Stimulated activated CD8-positive, alpha-beta memory T cell treated with anti-CD3 and anti-CD28 coated beads, Interleukin-4, amount 100 ng/mL, for 4 hours (primary cell): ENCODE measurements around the gene NELL1.
"Not testable (repeated sequence)": the region's sequence is repeated elsewhere in the genome, so short reads cannot be mapped to it uniquely, and the experiment has no call there.

ENCODE experiments used
- DNase-seq, 2 donors: peaks; one replicate each; pipeline ENCODE4 v3.0.0-alpha.2; 2020; ENCODE audit warnings: low read depth in 2 of 2, low spot score in 1 of 2

NELL1 gene

GRCh38 chr11:21180182-21180581 is 510.8 kb downstream of the NELL1 start:
- no peak for DNase-seq

GRCh38 chr11:21185959-21186358 is 516.6 kb downstream of the NELL1 start:
- no peak for DNase-seq

GRCh38 chr11:21190181-21190580 is 520.8 kb downstream of the NELL1 start:
- no peak for DNase-seq

GRCh38 chr11:21195995-21196394 is 526.6 kb downstream of the NELL1 start:
- no peak for DNase-seq

GRCh38 chr11:21198498-21198897 is 529.1 kb downstream of the NELL1 start:
- no peak for DNase-seq

- DNase-seq: no peak
Observed at GRCh38 chr11:21205205-21205604, 535.8 kb downstream of the NELL1 start.

GRCh38 chr11:21225860-21226259 is 556.5 kb downstream of the NELL1 start:
- DNase-seq: no peak

GRCh38 chr11:21229224-21229623 is 559.8 kb downstream of the NELL1 start:
- DNase-seq: no peak

- no peak for DNase-seq
Observed at GRCh38 chr11:21250196-21250595, 580.8 kb downstream of the NELL1 start.

- DNase-seq: no peak
Observed at GRCh38 chr11:21254055-21254454, 584.7 kb downstream of the NELL1 start.

GRCh38 chr11:21254790-21255189 is 585.4 kb downstream of the NELL1 start:
- no peak for DNase-seq

- DNase-seq: no peak
Observed at GRCh38 chr11:21257461-21257860, 588.1 kb downstream of the NELL1 start.

GRCh38 chr11:21258414-21258813 is 589.0 kb downstream of the NELL1 start:
- DNase-seq: no peak

GRCh38 chr11:21260101-21260500 is 590.7 kb downstream of the NELL1 start:
- no peak for DNase-seq

GRCh38 chr11:21262992-21263391 is 593.6 kb downstream of the NELL1 start:
- no peak for DNase-seq

- no peak for DNase-seq
Observed at GRCh38 chr11:21264125-21264524, 594.7 kb downstream of the NELL1 start.

GRCh38 chr11:21268036-21268435 is 598.6 kb downstream of the NELL1 start:
- DNase-seq: no peak

GRCh38 chr11:21272139-21272538 is 602.8 kb downstream of the NELL1 start:
- not testable (repeated sequence) for DNase-seq

GRCh38 chr11:21278840-21279239 is 609.5 kb downstream of the NELL1 start:
- DNase-seq: no peak

GRCh38 chr11:21285104-21285503 is 615.7 kb downstream of the NELL1 start:
- DNase-seq: no peak

GRCh38 chr11:21289686-21290085 is 620.3 kb downstream of the NELL1 start:
- no peak for DNase-seq

GRCh38 chr11:21295508-21295907 is 626.1 kb downstream of the NELL1 start:
- no peak for DNase-seq

GRCh38 chr11:21301981-21302380 is 632.6 kb downstream of the NELL1 start:
- DNase-seq: no peak

- DNase-seq: no peak
Observed at GRCh38 chr11:21306739-21307358, 637.5 kb downstream of the NELL1 start.
